Measurements from ENCODE around the gene TRIM31.

Gene TRIM31

GRCh38 chr6:30055513-30055912, 57.4 kb downstream of the TRIM31 start:
- Histone ChIP-seq H3K27ac (ENCODE audit: low read length) (no peak overlapping the region), H3F3A (ENCODE audit: insufficient read depth, low read length) (no peaks in the 10 kb centered on the region), H3K79me2 (ENCODE audit: low read length) (peaks cover 4% of the 10 kb centered on the region), H3K4me3 (ENCODE audit: low read length) (no peak overlapping the region), H3K4me1 (ENCODE audit: low read length) (peaks cover 5% of the 10 kb centered on the region; the same call in 1 of the 2 replicates), H3K27me3 (replicated peaks; ENCODE audit: insufficient read depth, low read length) (no peaks in the 10 kb centered on the region), H3K9me3 (replicated peaks; ENCODE audit: insufficient read depth, low read length) (no peaks in the 10 kb centered on the region), H3K9me2 (replicated peaks; ENCODE audit: insufficient read depth, low read length) (no peaks in the 10 kb centered on the region), H2AFZ (ENCODE audit: low read length) (no peak overlapping the region), H3K4me2 (ENCODE audit: low read depth, low read length) (no peak overlapping the region), H3K9ac (ENCODE audit: low read length) (no peak overlapping the region), H4K20me1 (ENCODE audit: insufficient read depth, low read length) (no peaks in the 10 kb centered on the region), H3K36me3 (replicated peaks; ENCODE audit: insufficient read depth, low read length) (no peaks in the 10 kb centered on the region)
- DNase-seq, result no peak
- no peak for TF ChIP-seq CTCF (IDR thresholded peaks at IDR 0.05; ENCODE audit: low read length)
- TF ChIP-seq EZH2phosphoT487 (IDR thresholded peaks at IDR 0.05; ENCODE audit: low read length), result no peak
- TF ChIP-seq EZH2 (optimal IDR thresholded peaks at IDR 0.05; ENCODE audit: low read depth, low read length), result no peak

- Histone ChIP-seq H4K20me1 (ENCODE audit: insufficient read depth, low read length) (no peaks in the 10 kb centered on the region), H3K4me2 (ENCODE audit: low read depth, low read length) (no peak overlapping the region), H3K9ac (ENCODE audit: low read length) (no peak overlapping the region), H2AFZ (ENCODE audit: low read length) (no peak overlapping the region), H3K9me3 (replicated peaks; ENCODE audit: insufficient read depth, low read length) (no peaks in the 10 kb centered on the region), H3K36me3 (replicated peaks; ENCODE audit: insufficient read depth, low read length) (no peaks in the 10 kb centered on the region), H3K27ac (ENCODE audit: low read length) (no peak overlapping the region), H3F3A (ENCODE audit: insufficient read depth, low read length) (no peaks in the 10 kb centered on the region), H3K4me3 (ENCODE audit: low read length) (no peak overlapping the region), H3K79me2 (ENCODE audit: low read length) (no peaks in the 10 kb centered on the region), H3K4me1 (ENCODE audit: low read length) (no peaks in the 10 kb centered on the region), H3K9me2 (replicated peaks; ENCODE audit: insufficient read depth, low read length) (no peaks in the 10 kb centered on the region), H3K27me3 (replicated peaks; ENCODE audit: insufficient read depth, low read length) (no peaks in the 10 kb centered on the region)
- TF ChIP-seq EZH2phosphoT487 (IDR thresholded peaks at IDR 0.05; ENCODE audit: low read length) (no peak), CTCF (IDR thresholded peaks at IDR 0.05; ENCODE audit: low read length) (no peak), EZH2 (optimal IDR thresholded peaks at IDR 0.05; ENCODE audit: low read depth, low read length) (no peak)
- no peak for DNase-seq
Measured at GRCh38 chr6:30053682-30054081, 59.2 kb downstream of the TRIM31 start.
